Activated T-cell treated with anti-CD3 and anti-CD28 coated beads, Interleukin-2, amount 50 U/mL, for 72 hours (primary cell): Measurements from ENCODE around the gene ITPR1. TPM values are rescaled to one million over a fixed set of nuclear protein-coding genes. Genes with fewer than 3 reads are reported as not detected.
A peak's percentile ranks its signal among the peaks of the same experiment; 100 is the strongest.
"Not testable (repeated sequence)": the region's sequence is repeated elsewhere in the genome, so short reads cannot be mapped to it uniquely, and the experiment has no call there.

Experiments used
- ATAC-seq, 2 donors: fragments of 150-1000 bp; cut with Tn5 transposase; replicated peaks in 1 of 2; 2 replicates each; pipeline ENCODE4 v1.10.0; 2021; ENCODE audit warnings: moderate library complexity in 2 of 2, mild to moderate bottlenecking in 1 of 2
- DNase-seq, 2 donors: peaks; one replicate each; pipeline ENCODE4 v3.0.0; 2021 to 2022; ENCODE audit warnings: mixed read lengths in 1 of 2
- H3K27ac Mint-ChIP-seq: one replicate; pipeline ENCODE4 v1.8.0; 2022; ENCODE audit warnings: mild to moderate bottlenecking, moderate library complexity, mixed read lengths
- H3K27me3 Mint-ChIP-seq: one replicate; pipeline ENCODE4 v1.8.0; 2022; ENCODE audit warnings: low read depth, mixed read lengths
- H3K36me3 Mint-ChIP-seq, 2 donors: one replicate each; pipeline ENCODE4 v1.8.0; 2022; ENCODE audit warnings: mixed read lengths in 2 of 2, mild to moderate bottlenecking in 1 of 2; ENCODE audit not compliant: insufficient read depth in 2 of 2
- H3K4me1 Mint-ChIP-seq: one replicate; pipeline ENCODE4 v1.8.0; 2022; ENCODE audit warnings: low read depth, mixed read lengths
- H3K4me3 Mint-ChIP-seq, 2 donors: one replicate each; pipeline ENCODE4 v1.8.0; 2022; ENCODE audit warnings: mild to moderate bottlenecking in 2 of 2, mixed read lengths in 2 of 2, moderate library complexity in 2 of 2
- H3K9me3 Mint-ChIP-seq, 2 donors: one replicate each; pipeline ENCODE4 v1.8.0; 2022; ENCODE audit warnings: mixed read lengths in 2 of 2
- total RNA-seq, 2 donors: library from RNA; stranded (reverse); gene quantifications; one replicate each; pipeline ENCODE4 v1.2.3, GENCODE V29; 2022

Gene ITPR1
- total RNA-seq, 2 donors from 2014 or later: 95.2 to 147 TPM

GRCh38 chr3:4595710-4596113 is 102.6 kb downstream of the ITPR1 start:
- ATAC-seq (peak; percentile 20 to 47), DNase-seq (no peak)
- peaks cover 0 to 1% of the 10 kb centered on the region in 2 donors for H3K36me3 Mint-ChIP-seq
- no peak overlapping the region for H3K4me3 Mint-ChIP-seq
- no peaks in the 10 kb centered on the region for H3K27me3 Mint-ChIP-seq
- H3K9me3 Mint-ChIP-seq: peaks cover 0 to 5% of the 10 kb centered on the region in 2 donors
- peaks cover 13% of the 10 kb centered on the region for H3K4me1 Mint-ChIP-seq
- no peak overlapping the region for H3K27ac Mint-ChIP-seq

- ATAC-seq: no peak
- peaks cover 0 to 5% of the 10 kb centered on the region in 2 donors for H3K9me3 Mint-ChIP-seq
- no peak for DNase-seq
- H3K27ac Mint-ChIP-seq: no peak overlapping the region
- H3K27me3 Mint-ChIP-seq: no peaks in the 10 kb centered on the region
- peaks cover 0 to 1% of the 10 kb centered on the region in 2 donors for H3K36me3 Mint-ChIP-seq
- no peak overlapping the region for H3K4me3 Mint-ChIP-seq
- peaks cover 16% of the 10 kb centered on the region for H3K4me1 Mint-ChIP-seq
Measured at GRCh38 chr3:4596612-4597011, 103.5 kb downstream of the ITPR1 start.

GRCh38 chr3:4597208-4597985 is 104.2 kb downstream of the ITPR1 start:
- H3K36me3 Mint-ChIP-seq: peaks cover 0 to 1% of the 10 kb centered on the region in 2 donors
- ATAC-seq (no peak), DNase-seq (no peak)
- H3K4me3 Mint-ChIP-seq: no peak overlapping the region
- peaks cover 22% of the 10 kb centered on the region for H3K4me1 Mint-ChIP-seq
- H3K27me3 Mint-ChIP-seq: no peaks in the 10 kb centered on the region
- no peak overlapping the region for H3K27ac Mint-ChIP-seq
- peaks cover 0 to 5% of the 10 kb centered on the region in 2 donors for H3K9me3 Mint-ChIP-seq

GRCh38 chr3:4598232-4598631 is 105.1 kb downstream of the ITPR1 start:
- H3K9me3 Mint-ChIP-seq: not testable (repeated sequence)

GRCh38 chr3:4599612-4600011 is 106.5 kb downstream of the ITPR1 start:
- no peak overlapping the region for H3K27ac Mint-ChIP-seq
- H3K9me3 Mint-ChIP-seq: peaks cover 0 to 5% of the 10 kb centered on the region in 2 donors
- H3K4me3 Mint-ChIP-seq: no peak overlapping the region
- no peak for DNase-seq
- ATAC-seq: no peak
- peaks cover 27% of the 10 kb centered on the region for H3K4me1 Mint-ChIP-seq
- no peaks in the 10 kb centered on the region for H3K27me3 Mint-ChIP-seq
- peaks cover 0 to 1% of the 10 kb centered on the region in 2 donors for H3K36me3 Mint-ChIP-seq

More at GRCh38 chr3:4598232-4598631, 105.1 kb downstream of the ITPR1 start:
- not testable (repeated sequence) for H3K4me3 Mint-ChIP-seq, DNase-seq, H3K36me3 Mint-ChIP-seq, H3K27ac Mint-ChIP-seq, H3K27me3 Mint-ChIP-seq, ATAC-seq
- H3K4me1 Mint-ChIP-seq: peaks cover 22% of the 10 kb centered on the region

GRCh38 chr3:4600493-4600892 is 107.3 kb downstream of the ITPR1 start:
- H3K27ac Mint-ChIP-seq: no peak overlapping the region
- no peak for DNase-seq
- peaks cover 0 to 5% of the 10 kb centered on the region in 2 donors for H3K9me3 Mint-ChIP-seq
- H3K4me3 Mint-ChIP-seq: no peak overlapping the region
- no peak for ATAC-seq
- peaks cover 19% of the 10 kb centered on the region for H3K4me1 Mint-ChIP-seq
- peaks cover 0 to 1% of the 10 kb centered on the region in 2 donors for H3K36me3 Mint-ChIP-seq
- H3K27me3 Mint-ChIP-seq: no peaks in the 10 kb centered on the region

- Mint-ChIP-seq H3K4me3 (no peak overlapping the region), H3K36me3 (peaks cover 0 to 1% of the 10 kb centered on the region in 2 donors), H3K27me3 (no peaks in the 10 kb centered on the region), H3K27ac (no peak overlapping the region), H3K9me3 (peaks cover 0 to 5% of the 10 kb centered on the region in 2 donors), H3K4me1 (peaks cover 21% of the 10 kb centered on the region)
- ATAC-seq (peak in 1 of 2 donors; percentile 21), DNase-seq (no peak)
Measured at GRCh38 chr3:4601892-4602291, 108.7 kb downstream of the ITPR1 start.

GRCh38 chr3:4604693-4605092 is 111.5 kb downstream of the ITPR1 start:
- no peak overlapping the region for H3K4me3 Mint-ChIP-seq
- peaks cover 0 to 1% of the 10 kb centered on the region in 2 donors for H3K36me3 Mint-ChIP-seq
- H3K27me3 Mint-ChIP-seq: no peaks in the 10 kb centered on the region
- DNase-seq (no peak), ATAC-seq (no peak)
- peaks cover 22% of the 10 kb centered on the region for H3K4me1 Mint-ChIP-seq
- peaks cover 0 to 5% of the 10 kb centered on the region in 2 donors for H3K9me3 Mint-ChIP-seq
- no peak overlapping the region for H3K27ac Mint-ChIP-seq

GRCh38 chr3:4606911-4607310 is 113.8 kb downstream of the ITPR1 start:
- ATAC-seq (no peak), DNase-seq (no peak)
- Mint-ChIP-seq H3K4me1 (peaks cover 16% of the 10 kb centered on the region), H3K27me3 (no peaks in the 10 kb centered on the region), H3K27ac (no peak overlapping the region), H3K4me3 (no peak overlapping the region), H3K36me3 (no peaks in the 10 kb centered on the region), H3K9me3 (no peaks in the 10 kb centered on the region)

GRCh38 chr3:4613366-4613765 is 120.2 kb downstream of the ITPR1 start:
- Mint-ChIP-seq H3K9me3 (no peaks in the 10 kb centered on the region), H3K4me1 (no peaks in the 10 kb centered on the region), H3K27ac (no peak overlapping the region), H3K4me3 (no peak overlapping the region), H3K27me3 (no peaks in the 10 kb centered on the region), H3K36me3 (no peaks in the 10 kb centered on the region)
- no peak for DNase-seq
- no peak for ATAC-seq

GRCh38 chr3:4614070-4614469 is 120.9 kb downstream of the ITPR1 start:
- Mint-ChIP-seq H3K36me3 (no peaks in the 10 kb centered on the region), H3K9me3 (no peaks in the 10 kb centered on the region), H3K27ac (no peak overlapping the region), H3K27me3 (no peaks in the 10 kb centered on the region), H3K4me1 (peaks cover 1% of the 10 kb centered on the region), H3K4me3 (no peak overlapping the region)
- DNase-seq (no peak), ATAC-seq (no peak)

GRCh38 chr3:4614927-4615326 is 121.8 kb downstream of the ITPR1 start:
- Mint-ChIP-seq H3K27ac (no peak overlapping the region), H3K9me3 (no peaks in the 10 kb centered on the region), H3K36me3 (peaks cover 0 to 2% of the 10 kb centered on the region in 2 donors), H3K4me1 (peaks cover 10% of the 10 kb centered on the region), H3K4me3 (no peak overlapping the region), H3K27me3 (no peaks in the 10 kb centered on the region)
- DNase-seq (no peak), ATAC-seq (no peak)

GRCh38 chr3:4615750-4616149 is 122.6 kb downstream of the ITPR1 start:
- no peak for DNase-seq
- Mint-ChIP-seq H3K4me3 (no peak overlapping the region), H3K27ac (no peak overlapping the region), H3K4me1 (peaks cover 10% of the 10 kb centered on the region), H3K9me3 (peaks cover 0 to 2% of the 10 kb centered on the region in 2 donors), H3K36me3 (peaks cover 0 to 4% of the 10 kb centered on the region in 2 donors), H3K27me3 (no peaks in the 10 kb centered on the region)
- ATAC-seq: no peak
